ENCODE results near the gene PLCXD3.

GRCh38 chr5:41277476-41278245 lies 232.7 kb downstream of the PLCXD3 start:
- TF ChIP-seq CTCF (IDR thresholded peaks at IDR 0.05), result no peak
- TF ChIP-seq POLR2A (IDR thresholded peaks at IDR 0.05), result no peak
